SKM-1 (cell line): ENCODE measurements around the gene ECT2L.
"Not testable (repeated sequence)": the region's sequence is repeated elsewhere in the genome, so short reads cannot be mapped to it uniquely, and the experiment has no call there.

ENCODE experiments used
- DNase-seq: peaks from one replicate; lab custom pipeline; 2025; ENCODE audit not compliant: unreplicated experiment; lab: John Stamatoyannopoulos, UW

The ECT2L gene

DNA sequence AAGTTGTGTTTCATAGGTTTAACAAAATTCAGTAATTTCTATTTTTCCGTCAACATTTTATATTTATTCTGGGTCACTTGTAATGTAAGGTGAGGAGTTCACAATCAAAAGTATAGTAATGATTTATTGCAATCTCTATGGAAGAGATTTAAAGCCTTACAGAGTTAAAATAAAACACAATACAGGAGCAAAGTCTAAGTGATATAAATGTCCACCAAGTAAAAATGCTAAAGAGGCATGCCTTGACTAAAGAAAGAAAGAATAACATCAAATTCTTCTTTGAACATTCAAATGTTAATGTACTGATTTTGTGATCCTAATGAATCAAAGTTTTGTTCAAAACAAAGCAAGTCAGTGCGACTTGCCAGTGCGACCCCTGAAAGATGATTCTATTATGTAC lies 130.7 kb downstream of the ECT2L start:
- no peak for DNase-seq

DNA sequence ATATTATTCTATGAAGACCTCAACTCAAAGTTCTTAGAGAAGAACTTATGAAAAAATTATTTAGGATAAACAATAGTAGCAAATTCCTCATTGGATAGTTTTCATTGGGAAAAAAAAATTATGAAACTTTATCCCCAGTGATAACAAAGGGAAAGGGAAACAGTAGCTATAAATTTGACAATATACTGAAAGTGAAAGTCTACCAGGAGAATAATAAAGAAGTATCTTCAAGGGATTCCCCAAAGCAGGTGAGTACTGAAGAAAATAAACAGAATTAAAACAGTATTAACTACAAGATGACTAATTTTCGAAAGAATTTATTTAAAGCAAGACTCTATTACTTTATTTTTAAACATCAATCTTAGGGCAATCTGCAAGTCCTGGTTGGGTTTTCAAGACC lies 135.8 kb downstream of the ECT2L start:
- no peak for DNase-seq

DNA sequence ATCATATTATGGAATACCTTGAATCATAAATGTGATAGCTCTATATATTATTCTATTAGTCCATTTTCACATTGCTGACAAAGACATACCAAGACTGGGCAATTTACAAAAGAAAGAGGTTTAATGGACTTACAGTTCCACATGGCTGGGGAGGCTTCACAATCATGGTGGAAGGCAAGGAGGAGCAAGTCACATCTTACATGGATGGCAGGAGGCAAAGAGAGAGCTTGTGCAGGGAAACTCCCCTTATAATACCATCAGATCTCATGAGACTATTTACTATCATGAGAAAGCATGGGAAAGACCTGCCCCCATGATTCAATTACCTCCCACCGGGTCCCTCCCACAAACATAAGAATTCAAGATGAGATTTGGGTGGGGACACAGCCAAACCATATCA lies 141.0 kb downstream of the ECT2L start:
- not testable (repeated sequence) for DNase-seq

DNA sequence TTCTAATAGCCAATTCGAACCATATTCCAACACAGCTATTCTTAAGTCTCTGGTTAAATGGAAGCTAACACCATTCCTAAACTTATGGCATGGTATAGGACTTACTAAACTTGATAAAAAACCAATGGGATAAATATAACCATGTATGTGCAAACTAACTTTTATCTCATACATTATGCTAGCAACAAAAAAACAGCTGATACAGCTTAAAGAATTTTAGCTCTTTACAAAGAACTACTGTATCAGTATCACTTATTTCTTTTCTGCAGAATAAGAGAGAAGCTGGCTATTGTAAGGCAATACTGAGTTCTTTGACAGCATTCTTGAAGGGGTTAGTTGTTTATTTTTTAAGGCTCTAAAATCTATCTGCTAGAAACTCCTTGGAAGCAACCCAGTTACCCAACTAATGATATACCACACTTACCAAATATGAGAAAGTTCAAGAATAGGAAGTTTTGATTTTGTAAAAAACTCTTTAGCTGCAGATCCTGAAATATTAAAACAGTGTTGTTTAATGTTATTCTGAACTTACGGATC lies 147.3 kb downstream of the ECT2L start:
- no peak for DNase-seq

DNA sequence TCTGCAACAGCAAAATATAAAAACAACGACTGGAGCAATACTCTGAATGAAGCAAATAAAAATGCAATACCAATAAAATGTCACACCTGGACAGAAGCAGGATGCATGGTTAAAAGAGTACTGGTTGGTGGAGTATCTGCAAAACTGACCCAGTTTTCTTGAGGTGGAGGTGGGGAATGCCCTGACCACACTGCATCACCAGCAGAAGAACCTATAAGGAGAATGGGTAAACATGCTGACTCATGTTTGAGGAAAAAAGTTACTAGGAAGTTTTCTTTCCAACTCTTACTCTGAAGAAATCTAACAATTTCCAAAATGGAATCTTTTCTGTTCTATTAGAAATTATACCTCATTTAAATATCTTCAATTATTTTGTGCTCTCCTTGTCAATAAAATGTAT lies 148.5 kb downstream of the ECT2L start:
- DNase-seq: no peak

DNA sequence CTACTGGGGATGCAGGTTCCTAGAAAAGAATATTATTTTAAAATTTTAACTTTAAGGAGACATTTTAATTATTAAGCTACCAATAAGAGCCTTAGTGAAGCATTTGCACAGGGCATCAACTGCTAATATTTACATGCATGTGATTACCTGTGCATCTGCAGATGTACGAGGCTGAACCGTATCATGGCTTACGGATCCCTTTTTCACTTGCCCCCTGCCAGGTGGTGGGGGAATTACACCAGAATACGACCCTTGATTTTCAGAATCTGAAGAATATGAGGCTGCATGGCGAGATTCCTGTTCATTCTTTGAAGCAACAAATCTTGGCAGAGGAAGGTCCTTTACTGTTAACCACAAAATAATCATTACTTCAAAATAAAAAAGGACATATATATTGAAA lies 149.5 kb downstream of the ECT2L start:
- DNase-seq: no peak

DNA sequence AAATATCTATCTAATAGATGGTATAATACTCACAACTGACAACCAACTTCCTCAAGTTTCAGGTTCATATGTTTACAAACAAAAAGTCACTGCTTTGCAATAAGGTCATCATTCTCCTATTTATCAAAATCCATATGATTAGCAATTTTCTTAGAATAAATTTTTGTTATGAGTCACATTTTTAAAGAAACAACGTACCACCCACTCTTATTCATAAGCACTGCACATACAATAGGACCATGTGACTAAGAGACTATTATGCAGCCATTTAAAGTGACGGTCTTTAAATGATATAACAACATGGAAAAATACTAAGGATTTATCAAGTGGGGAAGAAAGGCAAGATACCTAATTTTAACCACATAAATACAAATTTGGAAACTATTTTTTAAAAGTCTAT lies 152.1 kb downstream of the ECT2L start:
- DNase-seq: no peak

DNA sequence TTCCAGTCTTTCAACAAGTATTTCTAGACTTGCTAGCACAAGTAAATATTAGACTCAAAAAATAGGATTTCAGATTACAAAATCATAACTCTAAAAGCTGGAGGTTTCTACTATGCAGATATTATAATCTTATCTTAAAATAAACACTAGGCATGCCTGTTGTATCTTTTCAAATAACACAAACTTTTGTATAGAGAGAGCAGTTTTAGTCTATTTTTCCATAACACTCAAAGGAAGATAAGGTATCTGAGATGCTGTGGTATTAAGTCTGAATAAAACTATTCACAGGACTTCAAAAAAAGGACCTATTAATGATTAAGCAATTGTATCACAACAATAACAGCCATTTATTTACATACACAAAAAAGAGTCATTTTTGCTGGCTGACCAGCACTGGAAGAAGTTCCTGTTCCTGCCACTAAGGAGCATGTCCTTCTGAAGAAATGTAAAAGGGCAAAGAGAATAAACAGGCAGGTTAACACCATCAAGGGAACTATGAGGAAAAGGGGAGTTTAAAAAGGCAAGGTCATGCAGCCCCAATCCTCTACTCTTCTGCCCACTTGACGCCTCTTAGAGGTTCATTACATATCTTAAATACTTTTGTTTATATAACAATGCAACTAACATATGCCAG lies 152.8 kb downstream of the ECT2L start:
- no peak for DNase-seq

DNA sequence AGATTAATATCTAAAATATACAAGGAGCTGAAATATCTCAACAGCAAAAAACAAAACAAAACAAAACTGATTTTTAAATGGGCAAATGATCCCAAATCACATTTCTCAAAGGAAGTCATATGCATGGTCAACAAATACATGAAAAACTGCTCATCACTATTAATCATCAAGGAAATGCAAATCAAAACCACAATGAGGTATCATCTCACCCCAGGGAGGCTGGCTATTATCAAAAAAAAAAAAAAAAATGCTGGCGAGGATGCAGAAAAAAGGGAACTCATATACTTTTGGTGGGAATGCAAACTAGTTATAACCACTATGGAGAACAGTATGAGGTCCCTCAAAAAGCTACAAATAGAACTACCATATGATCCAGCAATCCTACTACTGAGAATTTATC lies 157.6 kb downstream of the ECT2L start:
- no peak for DNase-seq
